PC-3 (cell line): ENCODE data around the gene FBXO17. TPM values are rescaled to one million over a fixed set of nuclear protein-coding genes. Genes with fewer than 3 reads are reported as not detected.
"Not testable (repeated sequence)": the region's sequence is repeated elsewhere in the genome, so short reads cannot be mapped to it uniquely, and the experiment has no call there.

Experiments
- ATAC-seq: fragments of 200-7000 bp; cut with Tn5 transposase; 2 replicates; pipeline ENCODE4 v1.9.1; 2020; ENCODE audit warnings: mild to moderate bottlenecking, moderate library complexity
- BruUV-seq: library from RNA; stranded (reverse); fragments of 400-500 nt; replicated peaks from 2 replicates; lab custom pipeline; 2021; lab: Mats Ljungman, UMichigan
- CTCF ChIA-PET: fragments of 300-600 bp; sonication (Branson Sonifier 250); formaldehyde crosslinking; loops from one replicate; lab custom pipeline; 2022; ENCODE audit warnings: antibody characterized with exemption; lab: Charles Lee
- POLR2A ChIA-PET: fragments of 300-600 bp; sonication (Branson Sonifier 250); formaldehyde crosslinking; loops from one replicate; lab custom pipeline; 2022; ENCODE audit warnings: antibody characterized with exemption; ENCODE audit not compliant: unreplicated experiment; lab: Charles Lee
- DNase-seq: peaks from one replicate; pipeline ENCODE4 v3.0.0-alpha.2; 2015
- H2AFZ ChIP-seq: fragments of 300-600 bp; sonication (generic); 2 replicates; pipeline ENCODE4 v1.6.0; 2016; ENCODE audit warnings: antibody characterized with exemption, low read length
- H3F3A ChIP-seq: fragments of 300-600 bp; sonication (generic); one replicate; pipeline ENCODE4 v1.6.0; 2017; ENCODE audit warnings: antibody characterized with exemption, low read length, control low read depth, mild to moderate bottlenecking; ENCODE audit not compliant: unreplicated experiment
- H3K27ac ChIP-seq: fragments of 300-600 bp; sonication (generic); 2 replicates; pipeline ENCODE4 v1.5.1; 2016; ENCODE audit warnings: mild to moderate bottlenecking, low read length
- H3K27me3 ChIP-seq: fragments of 300-600 bp; sonication (generic); 2 replicates; pipeline ENCODE4 v1.6.1; 2016; ENCODE audit warnings: low read length, mixed read lengths
- H3K36me3 ChIP-seq: fragments of 300-600 bp; sonication (generic); 2 replicates; pipeline ENCODE4 v1.6.1; 2016; ENCODE audit warnings: low read depth, mixed run types, low read length, mixed read lengths
- H3K4me1 ChIP-seq: fragments of 300-600 bp; sonication (generic); 2 replicates; pipeline ENCODE4 v1.5.1; 2016; ENCODE audit warnings: low read length; ENCODE audit not compliant: insufficient read depth
- H3K4me2 ChIP-seq: fragments of 300-600 bp; sonication (generic); 2 replicates; pipeline ENCODE4 v1.6.0; 2016; ENCODE audit warnings: low read length
- H3K4me3 ChIP-seq: fragments of 300-600 bp; sonication (generic); 2 replicates; pipeline ENCODE4 v1.5.1; 2016; ENCODE audit warnings: mild to moderate bottlenecking, low read length, mixed read lengths
- H3K79me2 ChIP-seq: fragments of 300-600 bp; sonication (generic); 2 replicates; pipeline ENCODE4 v1.6.1; 2017; ENCODE audit warnings: low read length, mixed read lengths
- H3K9ac ChIP-seq: fragments of 300-600 bp; sonication (generic); 2 replicates; pipeline ENCODE4 v1.6.0; 2016; ENCODE audit warnings: mild to moderate bottlenecking, low read length
- H3K9me2 ChIP-seq: fragments of 300-600 bp; sonication (generic); replicated peaks from 2 replicates; pipeline ENCODE4 v1.6.1; 2016; ENCODE audit warnings: mixed run types, low read length, mixed read lengths
- H3K9me3 ChIP-seq: fragments of 300-600 bp; sonication (generic); 2 replicates; pipeline ENCODE4 v1.6.1; 2016; ENCODE audit warnings: low read length, mixed read lengths
- H4K20me1 ChIP-seq: fragments of 300-600 bp; sonication (generic); 2 replicates; pipeline ENCODE4 v1.6.1; 2016; ENCODE audit warnings: low read length, mixed read lengths
- CTCF ChIP-seq: fragments of 300-600 bp; sonication (generic); conservative IDR thresholded peaks from 2 replicates; pipeline ENCODE4 v1.5.1; 2017; ENCODE audit warnings: antibody characterized with exemption, low read depth, mild to moderate bottlenecking, low read length
- EZH2 ChIP-seq: fragments of 300-600 bp; sonication (generic); IDR thresholded peaks from one replicate; pipeline ENCODE4 v1.6.1; 2017; ENCODE audit warnings: antibody characterized with exemption, mild to moderate bottlenecking, low read length; ENCODE audit not compliant: unreplicated experiment
- EZH2phosphoT487 ChIP-seq: fragments of 300-600 bp; sonication (generic); IDR thresholded peaks from 2 replicates; pipeline ENCODE4 v1.6.1; 2018; ENCODE audit warnings: mild to moderate bottlenecking, antibody characterized with exemption, low read length, borderline replicate concordance
- intact Hi-C: fragments of 100-400 bp; cut with micrococcal nuclease; formaldehyde crosslinking; loops from 2 replicates; pipeline ENCODE4 v1.9.0; 2023
- total RNA-seq: library from RNA; depleted of rRNA; stranded (reverse); fragments of >200 nt; gene quantifications from 2 replicates; pipeline ENCODE4 v1.2.3, GENCODE V29; 2014

The FBXO17 gene
- total RNA-seq, 1 experiment from 2014 or later, result not detected

DNA sequence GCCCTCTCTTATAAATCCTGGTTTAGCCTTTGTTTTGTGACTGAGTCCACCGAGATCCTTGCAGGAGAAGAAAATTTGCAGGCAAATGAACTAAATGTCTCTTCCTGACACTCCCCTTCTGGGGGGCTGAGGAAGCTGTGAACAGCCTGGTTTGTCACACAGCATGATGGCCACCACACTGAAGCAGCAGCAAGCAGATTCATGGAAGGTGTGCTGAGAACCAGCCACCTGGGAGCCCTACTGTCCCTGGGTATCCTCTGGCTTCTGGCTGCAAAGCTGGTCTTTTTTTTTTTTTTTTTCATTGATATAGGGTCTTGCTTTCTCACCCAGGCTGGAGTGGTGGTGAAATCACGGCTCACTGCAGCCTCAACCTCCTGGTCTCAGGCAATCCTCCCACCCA is 33.6 kb downstream of the FBXO17 start:
- no peak for TF ChIP-seq EZH2phosphoT487
- TF ChIP-seq EZH2, result no peak
- TF ChIP-seq CTCF, result no peak
- intact Hi-C loops, result no loop called here
- H2AFZ ChIP-seq, result no peak overlapping the region
- H3K4me3 ChIP-seq, result no peak overlapping the region
- DNase-seq, result no peak
- H3K9ac ChIP-seq, result no peak overlapping the region
- H4K20me1 ChIP-seq, result no peaks in the 10 kb centered on the region
- H3K9me2 ChIP-seq, result no peaks in the 10 kb centered on the region
- no peaks in the 10 kb centered on the region for H3K9me3 ChIP-seq
- POLR2A ChIA-PET, result no interaction called here
- H3F3A ChIP-seq, result no peaks in the 10 kb centered on the region
- no peak for ATAC-seq
- no TSS peak for BruUV-seq
- no peaks in the 10 kb centered on the region for H3K27me3 ChIP-seq
- CTCF ChIA-PET, result no interaction called here
- H3K79me2 ChIP-seq, result no peaks in the 10 kb centered on the region
- no peaks in the 10 kb centered on the region for H3K4me1 ChIP-seq
- no peaks in the 10 kb centered on the region for H3K36me3 ChIP-seq
- no peak overlapping the region for H3K4me2 ChIP-seq
- no peak overlapping the region for H3K27ac ChIP-seq

DNA sequence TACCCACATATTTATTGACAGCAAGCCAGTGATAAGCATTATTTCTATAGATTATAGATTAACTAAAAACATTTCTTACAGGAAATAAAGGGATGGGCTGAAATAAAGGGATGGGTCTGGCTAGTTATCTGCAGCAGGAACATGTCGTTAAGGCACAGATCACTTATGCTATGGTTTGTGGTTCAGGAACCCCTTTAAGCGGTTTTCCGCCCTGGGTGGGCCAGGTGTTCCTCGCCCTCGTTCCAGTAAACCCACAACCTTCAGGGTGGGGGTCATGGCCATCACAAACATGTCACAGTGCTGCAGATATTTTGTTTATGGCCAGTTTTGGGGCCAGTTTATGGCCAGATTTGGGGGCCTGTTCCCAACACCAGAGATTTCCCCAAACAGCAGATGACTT is 34.1 kb downstream of the FBXO17 start:
- BruUV-seq, H3K4me3 ChIP-seq, CTCF ChIA-PET, intact Hi-C loops, H3K9me3 ChIP-seq, H4K20me1 ChIP-seq, H3F3A ChIP-seq, H3K79me2 ChIP-seq, H3K27me3 ChIP-seq, H3K4me2 ChIP-seq, POLR2A ChIA-PET, DNase-seq, H2AFZ ChIP-seq, H3K9me2 ChIP-seq, H3K4me1 ChIP-seq, ATAC-seq, H3K9ac ChIP-seq, H3K36me3 ChIP-seq, H3K27ac ChIP-seq: not testable (repeated sequence)

GRCh38 chr19:38939957-38940356 is 35.6 kb downstream of the FBXO17 start:
- ChIA-PET CTCF (interaction anchor here (0.7 kb wide), 1 partner anchor 177 kb away, joined by 3 read pairs; no protein-coding TSS in a partner anchor), POLR2A (no interaction called here)
- Histone ChIP-seq H3F3A (no peaks in the 10 kb centered on the region), H3K9ac (no peak overlapping the region), H3K4me3 (no peak overlapping the region), H3K27me3 (no peaks in the 10 kb centered on the region), H4K20me1 (no peaks in the 10 kb centered on the region), H3K36me3 (no peaks in the 10 kb centered on the region), H3K4me1 (no peaks in the 10 kb centered on the region), H3K9me3 (no peaks in the 10 kb centered on the region), H3K4me2 (no peak overlapping the region), H3K79me2 (no peaks in the 10 kb centered on the region), H2AFZ (no peak overlapping the region), H3K27ac (no peak overlapping the region), H3K9me2 (no peaks in the 10 kb centered on the region)
- no peak for ATAC-seq
- no TSS peak for BruUV-seq
- TF ChIP-seq CTCF (no peak), EZH2phosphoT487 (no peak), EZH2 (no peak)
- no peak for DNase-seq
- intact Hi-C loops, result loop anchor here (10.0 kb wide), 1 partner anchor 395 kb away; no protein-coding TSS in a partner anchor
